GM12875 (cell line): ENCODE results near the gene EMX1.

Experiments
- H3K4me3 ChIP-seq: one replicate; pipeline ENCODE4 v1.5.1; 2011; ENCODE audit warnings: low read depth, low read length, control low read depth
- TF ChIP-seq, protein P1 (sequence below): IDR thresholded peaks from 2 replicates; pipeline ENCODE4 v1.5.1; 2011; ENCODE audit warnings: low read depth, mild to moderate bottlenecking, control low read depth, inconsistent platforms, low read length, moderate library complexity, borderline replicate concordance; ENCODE audit not compliant: insufficient read depth

Gene EMX1

DNA sequence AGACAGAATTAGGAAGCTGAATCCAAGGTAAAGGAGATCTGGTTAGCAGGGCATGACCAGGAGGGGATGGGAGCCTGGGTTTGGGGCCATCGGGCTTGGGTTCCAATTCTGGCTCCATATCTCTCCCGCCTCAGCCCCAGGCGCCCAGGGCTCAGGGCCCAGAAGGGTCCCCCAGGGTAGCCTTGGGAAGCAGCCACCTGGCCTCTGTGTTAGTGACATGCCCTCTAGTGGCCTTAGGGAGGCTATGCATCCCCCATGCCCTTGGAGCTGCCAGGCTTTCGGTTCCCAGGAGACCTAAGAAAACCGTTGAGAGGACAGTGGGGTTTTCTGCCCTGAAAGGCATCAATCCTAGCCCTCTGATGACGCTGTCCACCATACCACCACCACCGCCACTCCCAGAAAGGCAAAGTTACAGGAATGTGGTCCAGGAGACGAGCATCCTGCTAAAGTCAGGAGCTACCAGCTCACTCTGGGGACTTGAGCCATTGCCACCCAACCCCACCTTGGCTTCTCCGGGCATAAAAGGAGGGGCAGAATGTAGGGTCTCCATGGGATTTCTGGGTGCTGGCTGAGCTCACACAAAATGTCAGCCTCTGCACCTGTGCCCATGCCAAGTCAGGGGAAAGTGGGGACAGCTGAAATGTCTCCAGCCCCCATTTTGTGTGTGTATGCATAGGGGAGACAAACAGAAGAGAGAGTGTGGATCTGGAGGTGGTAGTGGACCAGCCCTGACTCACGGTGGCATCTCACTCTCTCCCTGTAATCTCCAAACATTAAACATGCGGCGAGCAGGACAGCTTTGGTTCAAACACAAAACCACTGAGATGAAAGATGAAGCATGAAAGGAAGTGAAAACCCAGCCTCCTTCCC lies 56.5 kb downstream of the EMX1 start:
- TF ChIP-seq, protein P1, sequence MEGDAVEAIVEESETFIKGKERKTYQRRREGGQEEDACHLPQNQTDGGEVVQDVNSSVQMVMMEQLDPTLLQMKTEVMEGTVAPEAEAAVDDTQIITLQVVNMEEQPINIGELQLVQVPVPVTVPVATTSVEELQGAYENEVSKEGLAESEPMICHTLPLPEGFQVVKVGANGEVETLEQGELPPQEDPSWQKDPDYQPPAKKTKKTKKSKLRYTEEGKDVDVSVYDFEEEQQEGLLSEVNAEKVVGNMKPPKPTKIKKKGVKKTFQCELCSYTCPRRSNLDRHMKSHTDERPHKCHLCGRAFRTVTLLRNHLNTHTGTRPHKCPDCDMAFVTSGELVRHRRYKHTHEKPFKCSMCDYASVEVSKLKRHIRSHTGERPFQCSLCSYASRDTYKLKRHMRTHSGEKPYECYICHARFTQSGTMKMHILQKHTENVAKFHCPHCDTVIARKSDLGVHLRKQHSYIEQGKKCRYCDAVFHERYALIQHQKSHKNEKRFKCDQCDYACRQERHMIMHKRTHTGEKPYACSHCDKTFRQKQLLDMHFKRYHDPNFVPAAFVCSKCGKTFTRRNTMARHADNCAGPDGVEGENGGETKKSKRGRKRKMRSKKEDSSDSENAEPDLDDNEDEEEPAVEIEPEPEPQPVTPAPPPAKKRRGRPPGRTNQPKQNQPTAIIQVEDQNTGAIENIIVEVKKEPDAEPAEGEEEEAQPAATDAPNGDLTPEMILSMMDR, result peak; percentile 92
- no peak overlapping the region for H3K4me3 ChIP-seq

DNA sequence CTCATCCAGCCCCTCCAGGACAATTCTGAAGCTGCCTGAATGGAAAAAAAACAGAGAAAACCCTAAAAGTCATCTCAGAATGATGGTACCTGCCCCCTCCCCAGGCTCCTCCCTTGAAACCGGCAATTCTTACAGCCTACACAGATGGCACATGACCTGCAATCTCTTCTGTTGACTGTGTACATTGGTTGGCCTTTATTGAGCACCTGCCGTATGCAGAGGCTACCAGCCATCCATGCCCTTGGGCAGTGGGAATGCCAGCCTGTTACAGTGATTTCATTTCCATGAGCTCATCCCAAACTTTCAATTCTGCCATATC lies 57.1 kb downstream of the EMX1 start:
- TF ChIP-seq, protein P1, result no peak
- no peak overlapping the region for H3K4me3 ChIP-seq

DNA sequence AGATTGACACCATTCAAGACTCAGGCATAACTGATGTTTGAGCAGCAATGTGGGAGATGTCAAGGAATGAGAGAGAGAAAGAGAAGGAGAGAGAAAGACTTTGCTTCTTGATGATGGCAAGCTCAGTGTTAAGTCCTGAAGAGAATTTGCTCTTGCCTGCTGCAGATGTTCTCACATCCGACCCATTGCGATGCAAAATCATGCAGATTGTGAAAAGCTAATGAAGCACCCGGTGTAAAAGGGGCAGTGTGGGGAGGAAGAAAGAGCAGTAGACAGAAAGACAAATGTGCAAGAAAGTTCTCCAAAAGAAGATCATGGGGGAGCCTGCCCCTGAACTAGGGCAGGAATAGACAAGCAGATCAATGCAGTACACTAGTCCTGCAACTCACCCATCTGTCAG lies 57.7 kb downstream of the EMX1 start:
- TF ChIP-seq, protein P1, result no peak
- H3K4me3 ChIP-seq, result no peak overlapping the region

DNA sequence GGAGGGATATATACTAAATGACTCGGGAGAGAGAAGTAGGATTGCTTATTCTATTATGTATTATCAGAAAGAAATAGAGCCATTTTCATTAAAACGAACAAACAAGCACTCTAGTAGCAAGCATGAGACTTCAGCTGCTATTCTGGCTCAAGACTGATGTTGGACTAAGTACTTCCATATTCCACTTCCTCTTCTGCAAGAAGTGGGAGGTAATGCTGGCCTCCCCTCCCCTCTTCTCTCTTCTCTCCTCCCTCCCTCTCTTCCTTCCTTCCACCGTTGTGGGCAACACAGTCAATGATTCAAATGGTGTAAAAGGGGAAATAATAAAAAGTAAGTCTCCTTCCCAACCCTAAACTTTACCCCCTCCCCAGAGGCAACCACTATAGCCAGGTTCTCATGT lies 62.6 kb downstream of the EMX1 start:
- TF ChIP-seq, protein P1, result no peak
- no peak overlapping the region for H3K4me3 ChIP-seq

DNA sequence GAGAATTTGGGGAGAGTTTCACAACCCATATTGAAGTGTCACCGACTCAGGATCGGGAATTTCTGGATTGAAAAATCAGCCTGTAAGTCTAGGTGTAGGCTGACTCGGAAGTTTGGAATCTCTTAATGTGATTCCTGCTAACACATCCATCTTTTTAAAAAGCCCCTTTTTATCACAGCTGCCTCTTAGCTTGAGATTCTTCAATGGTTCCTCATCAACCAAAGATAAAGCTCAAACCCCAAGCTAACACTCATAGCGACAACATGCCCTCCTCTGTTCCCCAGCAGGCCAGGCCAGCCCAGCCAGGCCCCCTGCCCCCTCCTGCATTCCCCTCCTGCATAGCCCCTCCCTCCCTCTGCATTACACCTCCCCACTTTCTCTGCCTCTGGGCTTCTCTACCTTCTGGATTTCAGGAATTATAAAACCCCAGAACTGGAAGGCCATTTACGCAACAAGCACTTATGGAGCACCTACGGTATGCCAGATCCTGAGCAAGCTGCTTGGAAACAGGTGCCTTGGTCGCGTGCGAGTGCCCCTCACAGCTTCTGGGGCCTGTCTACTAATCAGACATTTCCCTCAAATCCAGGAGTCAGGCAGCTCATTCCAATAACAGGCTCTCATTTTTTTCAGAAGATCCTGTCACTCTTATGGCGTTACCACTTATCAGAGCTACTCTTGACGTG lies 63.4 kb downstream of the EMX1 start:
- TF ChIP-seq, protein P1, result no peak
- no peak overlapping the region for H3K4me3 ChIP-seq

DNA sequence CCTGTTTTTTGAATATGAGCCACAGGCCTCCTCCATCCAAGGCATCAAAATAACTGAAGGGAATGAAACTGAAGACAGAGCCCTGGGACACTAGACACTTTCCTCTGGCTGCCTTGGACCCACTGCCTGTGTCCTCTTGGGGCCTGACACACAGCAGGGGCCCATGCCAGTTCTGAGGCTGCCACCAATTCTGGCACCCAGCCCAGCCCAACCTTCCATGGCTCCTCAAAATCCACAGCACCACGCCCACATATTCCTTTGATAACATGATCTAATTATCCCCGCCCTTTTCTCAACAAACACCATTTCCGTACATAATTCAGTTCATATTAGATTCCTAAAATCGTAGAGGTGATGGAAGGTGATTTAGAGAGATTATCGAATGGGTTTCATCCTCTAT lies 64.2 kb downstream of the EMX1 start:
- H3K4me3 ChIP-seq, result no peak overlapping the region
- TF ChIP-seq, protein P1, result no peak

DNA sequence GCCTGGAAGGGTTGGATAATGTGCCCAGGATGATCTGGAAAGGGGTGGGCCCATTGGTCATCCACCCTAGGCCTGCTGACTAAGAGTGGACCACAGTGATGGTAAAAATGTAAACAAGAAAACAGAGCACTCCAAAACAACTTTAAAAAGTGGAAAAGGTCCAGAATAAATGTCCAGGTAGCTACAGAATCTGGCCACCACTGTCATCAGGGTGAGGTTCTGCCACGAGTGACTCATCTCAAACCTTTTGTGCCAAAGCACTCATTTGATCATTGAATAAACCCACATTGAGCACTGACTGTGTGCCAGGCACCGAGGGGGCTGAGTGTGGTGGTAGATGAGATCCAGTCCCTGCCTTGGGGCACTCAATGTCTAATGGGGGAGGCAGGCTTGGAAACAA lies 64.9 kb downstream of the EMX1 start:
- H3K4me3 ChIP-seq, result no peak overlapping the region
- TF ChIP-seq, protein P1, result no peak
